22Rv1 (cell line): ENCODE data around the gene EHD4.

Experiments
- ZFX ChIP-seq: fragments of 450-650 bp; IDR thresholded peaks from 2 replicates; pipeline ENCODE4 v1.6.1; 2017; ENCODE audit warnings: antibody characterized with exemption, borderline replicate concordance
- TF ChIP-seq, protein P1 (sequence below): fragments of 450-650 bp; IDR thresholded peaks from 2 replicates; pipeline ENCODE4 v1.5.1; 2017; ENCODE audit warnings: mild to moderate bottlenecking

DNA sequence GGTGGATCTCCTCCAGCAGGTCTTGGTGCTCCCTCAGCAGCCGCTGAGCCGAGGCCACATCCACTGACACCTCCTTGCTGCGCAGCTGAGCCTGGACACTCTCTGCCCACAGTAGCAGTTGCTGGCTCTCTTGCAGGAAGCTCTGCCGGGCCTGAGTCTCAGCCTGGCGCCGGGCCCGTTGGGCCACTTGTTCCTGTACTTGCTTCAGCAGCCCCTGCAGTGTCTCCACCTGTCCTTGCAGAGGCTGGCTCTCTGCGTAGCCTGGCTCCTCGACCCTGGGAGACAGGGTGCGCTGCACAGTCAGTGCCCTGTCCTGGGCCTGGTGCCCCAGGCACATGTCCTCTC lies 94.0 kb downstream of the EHD4 start:
- TF ChIP-seq, protein P1, sequence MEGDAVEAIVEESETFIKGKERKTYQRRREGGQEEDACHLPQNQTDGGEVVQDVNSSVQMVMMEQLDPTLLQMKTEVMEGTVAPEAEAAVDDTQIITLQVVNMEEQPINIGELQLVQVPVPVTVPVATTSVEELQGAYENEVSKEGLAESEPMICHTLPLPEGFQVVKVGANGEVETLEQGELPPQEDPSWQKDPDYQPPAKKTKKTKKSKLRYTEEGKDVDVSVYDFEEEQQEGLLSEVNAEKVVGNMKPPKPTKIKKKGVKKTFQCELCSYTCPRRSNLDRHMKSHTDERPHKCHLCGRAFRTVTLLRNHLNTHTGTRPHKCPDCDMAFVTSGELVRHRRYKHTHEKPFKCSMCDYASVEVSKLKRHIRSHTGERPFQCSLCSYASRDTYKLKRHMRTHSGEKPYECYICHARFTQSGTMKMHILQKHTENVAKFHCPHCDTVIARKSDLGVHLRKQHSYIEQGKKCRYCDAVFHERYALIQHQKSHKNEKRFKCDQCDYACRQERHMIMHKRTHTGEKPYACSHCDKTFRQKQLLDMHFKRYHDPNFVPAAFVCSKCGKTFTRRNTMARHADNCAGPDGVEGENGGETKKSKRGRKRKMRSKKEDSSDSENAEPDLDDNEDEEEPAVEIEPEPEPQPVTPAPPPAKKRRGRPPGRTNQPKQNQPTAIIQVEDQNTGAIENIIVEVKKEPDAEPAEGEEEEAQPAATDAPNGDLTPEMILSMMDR = no peak
- TF ChIP-seq ZFX = no peak
